ENCODE results near the gene CC2D2A. TPM values are rescaled to one million over a fixed set of nuclear protein-coding genes. Genes with fewer than 3 reads are reported as not detected.

CC2D2A gene
- total RNA-seq, 1 donor from 2014 or later, result 24.0 TPM

GRCh38 chr4:15489551-15489950 is 19.9 kb downstream of the CC2D2A start:
- no peak for TF ChIP-seq CTCF (IDR thresholded peaks at IDR 0.05; ENCODE audit: unreplicated experiment)
- Mint-ChIP-seq H3K36me3 (peaks cover 72% of the 10 kb centered on the region), H3K4me1 (no peaks in the 10 kb centered on the region), H3K9me3 (peaks cover 63% of the 10 kb centered on the region), H3K27ac (no peak overlapping the region), H3K27me3 (ENCODE audit: low read depth) (no peaks in the 10 kb centered on the region), H3K4me3 (no peak overlapping the region)
- no peak for DNase-seq (ENCODE audit: low spot score in 2 of 2, unreplicated experiment in 2 of 2)

GRCh38 chr4:15493411-15493810 is 23.7 kb downstream of the CC2D2A start:
- Mint-ChIP-seq H3K27ac (no peak overlapping the region), H3K36me3 (peaks cover 41% of the 10 kb centered on the region), H3K9me3 (peaks cover 39% of the 10 kb centered on the region), H3K4me3 (no peak overlapping the region), H3K27me3 (ENCODE audit: low read depth) (no peaks in the 10 kb centered on the region), H3K4me1 (peaks cover 5% of the 10 kb centered on the region)
- DNase-seq (ENCODE audit: low spot score in 2 of 2, unreplicated experiment in 2 of 2), result no peak
- no peak for TF ChIP-seq CTCF (IDR thresholded peaks at IDR 0.05; ENCODE audit: unreplicated experiment)

- no peak for TF ChIP-seq CTCF (IDR thresholded peaks at IDR 0.05; ENCODE audit: unreplicated experiment)
- no peak overlapping the region for H3K4me3 Mint-ChIP-seq
- no peak overlapping the region for H3K27ac Mint-ChIP-seq
- peaks cover 20% of the 10 kb centered on the region for H3K36me3 Mint-ChIP-seq
- H3K4me1 Mint-ChIP-seq, result peaks cover 14% of the 10 kb centered on the region
- peaks cover 22% of the 10 kb centered on the region for H3K9me3 Mint-ChIP-seq
- H3K27me3 Mint-ChIP-seq (ENCODE audit: low read depth), result no peaks in the 10 kb centered on the region
- DNase-seq (ENCODE audit: low spot score in 2 of 2, unreplicated experiment in 2 of 2), result no peak
Measured at GRCh38 chr4:15495621-15496020, 25.9 kb downstream of the CC2D2A start.

- H3K27me3 Mint-ChIP-seq (ENCODE audit: low read depth), result no peaks in the 10 kb centered on the region
- H3K9me3 Mint-ChIP-seq, result peaks cover 12% of the 10 kb centered on the region
- H3K4me1 Mint-ChIP-seq, result peaks cover 14% of the 10 kb centered on the region
- DNase-seq (ENCODE audit: low spot score in 2 of 2, unreplicated experiment in 2 of 2), result no peak
- TF ChIP-seq CTCF (IDR thresholded peaks at IDR 0.05; ENCODE audit: unreplicated experiment), result no peak
- H3K4me3 Mint-ChIP-seq, result no peak overlapping the region
- H3K27ac Mint-ChIP-seq, result no peak overlapping the region
- H3K36me3 Mint-ChIP-seq, result peaks cover 21% of the 10 kb centered on the region
Measured at GRCh38 chr4:15498356-15498755, 28.7 kb downstream of the CC2D2A start.

GRCh38 chr4:15500701-15501100 is 31.0 kb downstream of the CC2D2A start:
- Mint-ChIP-seq H3K27ac (no peak overlapping the region), H3K9me3 (peaks cover 12% of the 10 kb centered on the region), H3K4me1 (peaks cover 14% of the 10 kb centered on the region), H3K36me3 (peaks cover 29% of the 10 kb centered on the region), H3K4me3 (no peak overlapping the region), H3K27me3 (ENCODE audit: low read depth) (no peaks in the 10 kb centered on the region)
- no peak for TF ChIP-seq CTCF (IDR thresholded peaks at IDR 0.05; ENCODE audit: unreplicated experiment)
- DNase-seq (ENCODE audit: low spot score in 2 of 2, unreplicated experiment in 2 of 2), result no peak

GRCh38 chr4:15501941-15502340 is 32.3 kb downstream of the CC2D2A start:
- H3K4me3 Mint-ChIP-seq, result no peak overlapping the region
- no peak for TF ChIP-seq CTCF (IDR thresholded peaks at IDR 0.05; ENCODE audit: unreplicated experiment)

More at GRCh38 chr4:15501941-15502340, 32.3 kb downstream of the CC2D2A start:
- H3K36me3 Mint-ChIP-seq, result peaks cover 28% of the 10 kb centered on the region
- H3K4me1 Mint-ChIP-seq, result peaks cover 14% of the 10 kb centered on the region
- no peak for DNase-seq (ENCODE audit: low spot score in 2 of 2, unreplicated experiment in 2 of 2)
- H3K27ac Mint-ChIP-seq, result no peak overlapping the region
- H3K27me3 Mint-ChIP-seq (ENCODE audit: low read depth), result no peaks in the 10 kb centered on the region
- H3K9me3 Mint-ChIP-seq, result peaks cover 6% of the 10 kb centered on the region

Data from mesothelial cell of epicardium (in vitro differentiated cells).